ENCODE data around the gene PMFBP1. TPM values are rescaled to one million over a fixed set of nuclear protein-coding genes. Genes with fewer than 3 reads are reported as not detected.

PMFBP1 gene
- total and polyA plus RNA-seq, 2 of the 4 experiments (the other 2 are of a cell fraction), result under 0.01 TPM; not detected in 1

- no peaks in the 10 kb centered on the region for H3K9me1 ChIP-seq (ENCODE audit: insufficient read depth, low read length)
- H3K79me1 ChIP-seq (ENCODE audit: low read depth in 1 of 2, low read length in 2 of 2), result no peaks in the 10 kb centered on the region
- H4K20me1 ChIP-seq (ENCODE audit: insufficient read depth, low read length), result 0 out of 2 replicates have a peak, but pooled peaks cover 4% of the 10 kb centered on the region
- H3K9me3 ChIP-seq (ENCODE audit: control insufficient read depth, insufficient read depth, low read length), result no peaks in the 10 kb centered on the region
- ChIA-PET POLR2A (ENCODE audit: unreplicated experiment) (no interaction called here), CTCF (no interaction called here)
- no peak overlapping the region for H3K23ac ChIP-seq (ENCODE audit: low read depth, low read length)
- no peak overlapping the region for H4K8ac ChIP-seq (ENCODE audit: low read depth in 2 of 2, low read length in 2 of 2)
- H2BK120ac ChIP-seq (ENCODE audit: low read depth, low read length), result no peak overlapping the region
- no peak overlapping the region for H3K9ac ChIP-seq (ENCODE audit: low read depth, low read length)
- no peak overlapping the region for H2AFZ ChIP-seq (replicated peaks; ENCODE audit: low read length, poor library complexity)
- H2BK20ac ChIP-seq (ENCODE audit: low read depth, low read length), result no peak overlapping the region
- WGBS, 2 experiments (ENCODE audit: extremely low coverage in 2 of 2, insufficient read length in 1 of 2), result 60% methylated on average over 1 of the region's 2 CpGs; no CpG with 5 or more reads in 1 of the 2 experiments
- no peak overlapping the region for H2BK15ac ChIP-seq (ENCODE audit: low read depth, low read length)
- ATAC-seq (ENCODE audit: low read depth) (no peak), DNase-seq (no peak)
- no peak overlapping the region for H4K5ac ChIP-seq (ENCODE audit: low read depth, low read length)
- H3K4me1 ChIP-seq (ENCODE audit: control insufficient read depth, insufficient read depth, low read length), result no peaks in the 10 kb centered on the region
- H3K14ac ChIP-seq (replicated peaks; ENCODE audit: low read depth, low read length), result no peak overlapping the region
- BruUV-seq (replicated peaks), result no TSS peak
- H4K91ac ChIP-seq (ENCODE audit: insufficient read depth, low read depth, low read length), result no peak overlapping the region
- H3K27me3 ChIP-seq (ENCODE audit: control insufficient read depth, insufficient read depth, low read length), result peaks cover 6% of the 10 kb centered on the region
- no peak overlapping the region for H3K18ac ChIP-seq (ENCODE audit: low read depth, low read length)
- H3K56ac ChIP-seq (ENCODE audit: extremely low read depth, insufficient read depth, low read length), result no peak overlapping the region
- no peak overlapping the region for H2AK9ac ChIP-seq (replicated peaks; ENCODE audit: low read depth, low read length, poor library complexity)
- H2BK5ac ChIP-seq (ENCODE audit: low read depth, low read length, poor library complexity, severe bottlenecking), result no peak overlapping the region
- in situ Hi-C loops (cut with MboI; ENCODE audit: low sequenced_read_pairs), result loop anchor here (10.0 kb wide), 1 partner anchor 338 kb away; no protein-coding TSS in a partner anchor
- no peak for TF ChIP-seq CTCF (conservative IDR thresholded peaks at IDR 0.05; ENCODE audit: low read depth, low read length)
- no peak for TF ChIP-seq FOS (IDR thresholded peaks at IDR 0.05; ENCODE audit: low read depth, low read length)
- TF ChIP-seq RAD21 (IDR thresholded peaks at IDR 0.05; ENCODE audit: low read length), result no peak
- no peak for TF ChIP-seq RCOR1 (IDR thresholded peaks at IDR 0.05; ENCODE audit: insufficient replicate concordance, low read length)
- no peak for TF ChIP-seq POLR2A (IDR thresholded peaks at IDR 0.05; ENCODE audit: low read depth, low read length)
- no peak for TF ChIP-seq BHLHE40 (IDR thresholded peaks at IDR 0.05; ENCODE audit: low read depth, low read length)
- TF ChIP-seq MAZ (IDR thresholded peaks at IDR 0.05; ENCODE audit: borderline replicate concordance, low read depth, low read length), result no peak
- TF ChIP-seq MAFK (IDR thresholded peaks at IDR 0.05; ENCODE audit: low read depth, low read length), result no peak
- TF ChIP-seq NFE2L2 (IDR thresholded peaks at IDR 0.05; ENCODE audit: low read depth, low read length), result no peak
- TF ChIP-seq USF2 (IDR thresholded peaks at IDR 0.05; ENCODE audit: low read depth, low read length), result no peak
- TF ChIP-seq CHD1 (IDR thresholded peaks at IDR 0.05; ENCODE audit: low read depth, low read length), result no peak
- TF ChIP-seq ELK1 (IDR thresholded peaks at IDR 0.05; ENCODE audit: borderline replicate concordance, low read depth, low read length), result no peak
- no peak for TF ChIP-seq RFX5 (IDR thresholded peaks at IDR 0.05; ENCODE audit: low read depth, low read length)
- TF ChIP-seq MXI1 (IDR thresholded peaks at IDR 0.05; ENCODE audit: borderline replicate concordance, low read depth, low read length), result no peak
- TF ChIP-seq CEBPB (IDR thresholded peaks at IDR 0.05; ENCODE audit: low read depth, low read length), result no peak
- no peak for TF ChIP-seq SMC3 (IDR thresholded peaks at IDR 0.05; ENCODE audit: low read depth, low read length)
- no peak overlapping the region for H3K4ac ChIP-seq (ENCODE audit: low read depth, low read length)
- intact Hi-C loops (cut with micrococcal nuclease), result loop anchor here (5.0 to 10.0 kb wide), 5 partner anchors 111 to 1908 kb away; no protein-coding TSS in a partner anchor
- H3K36me3 ChIP-seq (ENCODE audit: control insufficient read depth, insufficient read depth, low read length), result no peaks in the 10 kb centered on the region
- no peak overlapping the region for H2AK5ac ChIP-seq (ENCODE audit: low read depth, low read length)
- dilution Hi-C loops (cut with HindIII; ENCODE audit: low sequenced_read_pairs, unreplicated experiment), result no loop called here
- no peak overlapping the region for H3K4me2 ChIP-seq (ENCODE audit: low read depth, low read length)
- no peak overlapping the region for H3K27ac ChIP-seq (ENCODE audit: insufficient read depth, low read length)
- H3K4me3 ChIP-seq (ENCODE audit: insufficient read depth, low read depth, low read length), result no peak overlapping the region
Measured at GRCh38 chr16:72126429-72126765, 45.6 kb downstream of the PMFBP1 start.

Measured in IMR-90 (cell line).